ENCODE measurements around the gene SPTB. TPM values are rescaled to one million over a fixed set of nuclear protein-coding genes. Genes with fewer than 3 reads are reported as not detected.
A peak's percentile ranks its signal among the peaks of the same experiment; 100 is the strongest.

SPTB gene
- total RNA-seq, 4 donors from 2014 or later, result 0.13 to 3.8 (median 1.5) TPM

DNA sequence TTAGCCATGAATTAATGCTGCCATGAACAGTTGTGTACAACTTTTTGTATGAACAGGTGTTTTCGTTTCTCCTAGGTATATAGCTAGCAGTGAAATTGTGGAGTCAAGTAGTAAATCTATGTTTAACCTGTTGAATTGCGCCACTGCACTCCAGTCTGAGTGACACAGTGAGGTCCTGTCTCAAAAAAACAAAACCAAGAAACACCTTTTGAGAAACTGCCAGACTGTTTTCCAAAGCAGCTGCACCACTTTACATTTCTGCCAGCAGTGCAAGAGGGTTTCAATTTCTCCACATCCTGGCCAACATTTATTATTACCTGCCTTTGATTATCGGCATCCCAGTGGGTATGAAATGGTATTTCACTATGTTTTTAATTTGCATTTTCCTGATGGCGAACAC lies 178.8 kb downstream of the SPTB start:
- WGBS, 2 donors, result 81 to 84% methylated on average over 4 of the region's 4 CpGs
- Histone ChIP-seq H3K4me3 (no peak overlapping the region), H3K36me3 (no peaks in the 10 kb centered on the region), H3K27ac (no peak overlapping the region), H3K27me3 (peaks cover 0 to 9% (median 0%) of the 10 kb centered on the region in 4 donors), H3K4me1 (peaks cover 12 to 55% (median 13%) of the 10 kb centered on the region in 3 donors), H3K9me3 (no peaks in the 10 kb centered on the region)
- intact Hi-C loops (cut with DNase I), result no loop called here
- TF ChIP-seq CTCF (IDR thresholded peaks at IDR 0.05) (no peak), POLR2A (IDR thresholded peaks at IDR 0.05) (no peak)
- no peak for DNase-seq

DNA sequence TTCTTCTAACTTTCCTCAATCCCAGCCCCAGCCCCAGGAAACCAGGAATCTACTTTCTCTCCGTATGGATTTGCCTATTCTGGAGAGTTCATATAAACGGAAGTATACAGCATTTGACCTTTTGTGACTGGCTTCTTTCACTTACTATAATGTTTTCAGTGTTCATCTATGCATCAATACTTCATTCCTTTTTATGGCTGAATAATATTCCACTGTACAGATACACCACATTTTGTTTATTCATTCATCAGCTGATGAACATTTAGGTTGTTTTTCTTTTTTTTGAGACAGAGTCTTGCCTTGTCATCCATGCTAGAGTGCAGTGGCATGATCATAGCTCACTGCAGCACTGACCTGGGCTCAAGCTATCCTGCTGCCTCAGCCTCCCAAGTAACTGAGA lies 179.4 kb downstream of the SPTB start:
- Histone ChIP-seq H3K4me1 (peaks cover 9 to 49% (median 10%) of the 10 kb centered on the region in 3 donors), H3K36me3 (no peaks in the 10 kb centered on the region)

DNA sequence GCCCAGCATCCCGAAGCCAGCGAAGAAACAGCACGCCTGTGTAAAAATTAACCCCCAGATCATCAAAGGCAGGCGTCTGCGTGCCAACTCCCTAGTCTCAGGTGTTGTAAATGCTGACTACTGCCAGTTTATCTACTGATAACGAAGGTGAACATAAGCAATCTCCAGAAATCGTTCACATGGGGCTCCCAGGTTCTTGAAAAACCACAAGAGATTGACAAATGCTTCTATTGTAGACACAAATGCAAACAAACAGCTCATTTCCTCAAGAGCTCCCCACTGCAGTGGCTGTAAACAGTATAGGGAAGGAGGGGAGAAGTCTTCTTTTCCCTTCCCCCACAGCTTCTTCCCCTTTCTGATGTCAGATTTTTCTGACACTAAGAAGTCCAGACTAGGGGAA lies 180.8 kb downstream of the SPTB start:
- 65 to 68% methylated on average over 7 of the region's 7 CpGs for WGBS, 2 donors
- H3K36me3 ChIP-seq, result no peaks in the 10 kb centered on the region
- no peaks in the 10 kb centered on the region for H3K27me3 ChIP-seq
- no peak overlapping the region for H3K4me3 ChIP-seq
- intact Hi-C loops (cut with DNase I), result no loop called here
- TF ChIP-seq POLR2A (IDR thresholded peaks at IDR 0.05), result no peak
- no peak for TF ChIP-seq CTCF (IDR thresholded peaks at IDR 0.05)
- peaks cover 7 to 41% (median 10%) of the 10 kb centered on the region in 3 donors for H3K4me1 ChIP-seq
- H3K27ac ChIP-seq, result no peak overlapping the region
- no peak for DNase-seq
- no peaks in the 10 kb centered on the region for H3K9me3 ChIP-seq

More for the DNA sequence above, 179.4 kb downstream of the SPTB start:
- DNase-seq, result no peak
- no peaks in the 10 kb centered on the region for H3K9me3 ChIP-seq
- WGBS, 2 donors, result 73 to 80% methylated on average over 2 of the region's 2 CpGs
- peaks cover 0 to 9% (median 0%) of the 10 kb centered on the region in 4 donors for H3K27me3 ChIP-seq
- no peak overlapping the region for H3K27ac ChIP-seq
- intact Hi-C loops (cut with DNase I), result no loop called here
- H3K4me3 ChIP-seq, result no peak overlapping the region
- no peak for TF ChIP-seq CTCF (IDR thresholded peaks at IDR 0.05)
- no peak for TF ChIP-seq POLR2A (IDR thresholded peaks at IDR 0.05)

- DNase-seq, result no peak
- no peaks in the 10 kb centered on the region for H3K27me3 ChIP-seq
- H3K9me3 ChIP-seq, result no peaks in the 10 kb centered on the region
- TF ChIP-seq CTCF (IDR thresholded peaks at IDR 0.05) (no peak), POLR2A (IDR thresholded peaks at IDR 0.05) (no peak)
- no peaks in the 10 kb centered on the region for H3K36me3 ChIP-seq
- peaks cover 0 to 30% (median 9%) of the 10 kb centered on the region in 3 donors for H3K4me1 ChIP-seq
- no peak overlapping the region for H3K4me3 ChIP-seq
- WGBS, 2 donors, result 54 to 78% methylated on average over 4 of the region's 4 CpGs
- intact Hi-C loops (cut with DNase I), result no loop called here
- peak overlapping the region in 2 of 4 donors; percentile 59 to 67 for H3K27ac ChIP-seq
These were observed 183.3 kb downstream of the SPTB start for GRCh38 chr14:64696355-64696857.

Small RNAs within 50 kb of the gene (small RNA-seq; reads per million reads assigned to genes)
- gene RPPH1-2P, result 0 reads per million in 4 donors

Other genes with a start within 250 kb of the SPTB start
- gene PLEKHG3, start 175.5 kb downstream of the SPTB start, total RNA-seq, result 10 to 100 TPM; 44.6 to 87.8 (median 60.8) TPM
- 10 to 100 TPM; 28.9 to 74.7 (median 56.0) TPM for gene CHURC1, start 34.5 kb upstream of the SPTB start, total RNA-seq
- 100 to 1,000 TPM in 3 of 4 donors, 10 to 100 TPM in 1; 97.1 to 273 (median 191) TPM for gene GPX2, start 62.8 kb upstream of the SPTB start, total RNA-seq
- 1 to 10 TPM; 2.5 to 7.0 (median 5.2) TPM for gene RAB15, start 92.4 kb upstream of the SPTB start, total RNA-seq
- gene FNTB, start 107.0 kb upstream of the SPTB start, total RNA-seq, result 10 to 100 TPM; 16.2 to 20.4 (median 18.2) TPM
- gene MAX, start 222.6 kb upstream of the SPTB start, total RNA-seq, result 10 to 100 TPM; 45.3 to 88.7 (median 46.3) TPM

Data from esophagus squamous epithelium (tissue), 5 donors.